ENCODE data around the gene SSX2IP.

SSX2IP gene

GRCh38 chr1:84675106-84675505 is 15.2 kb downstream of the SSX2IP start:
- no peak overlapping the region for H3K4me3 ChIP-seq (ENCODE audit: low read length in 2 of 2)
- H3K27ac ChIP-seq (ENCODE audit: low read length), result no peak overlapping the region
- peaks cover 0 to 2% of the 10 kb centered on the region in 2 donors for H3K36me3 ChIP-seq (ENCODE audit: control insufficient read depth in 2 of 2, insufficient read depth in 2 of 2, low read length in 2 of 2)
- no peaks in the 10 kb centered on the region for H3K27me3 ChIP-seq (ENCODE audit: control insufficient read depth in 1 of 2, insufficient read depth in 2 of 2, low read length in 2 of 2)
- no peaks in the 10 kb centered on the region for H3K9me3 ChIP-seq (ENCODE audit: control insufficient read depth in 2 of 2, low read length in 2 of 2)
- no peak overlapping the region for H3K9ac ChIP-seq (ENCODE audit: low read length in 2 of 2)
- no peaks in the 10 kb centered on the region for H3K4me1 ChIP-seq (ENCODE audit: control insufficient read depth, insufficient read depth, low read length)

GRCh38 chr1:84674705-84675104 is 15.6 kb downstream of the SSX2IP start:
- Histone ChIP-seq H3K27me3 (ENCODE audit: control insufficient read depth in 1 of 2, insufficient read depth in 2 of 2, low read length in 2 of 2) (no peaks in the 10 kb centered on the region), H3K4me1 (ENCODE audit: control insufficient read depth, insufficient read depth, low read length) (no peaks in the 10 kb centered on the region), H3K4me3 (ENCODE audit: low read length in 2 of 2) (no peak overlapping the region), H3K36me3 (ENCODE audit: control insufficient read depth in 2 of 2, insufficient read depth in 2 of 2, low read length in 2 of 2) (peaks cover 0 to 2% of the 10 kb centered on the region in 2 donors), H3K9ac (ENCODE audit: low read length in 2 of 2) (no peak overlapping the region), H3K9me3 (ENCODE audit: control insufficient read depth in 2 of 2, low read length in 2 of 2) (no peaks in the 10 kb centered on the region), H3K27ac (ENCODE audit: low read length) (no peak overlapping the region)

- Histone ChIP-seq H3K4me3 (ENCODE audit: low read length in 2 of 2) (no peak overlapping the region), H3K36me3 (ENCODE audit: control insufficient read depth in 2 of 2, insufficient read depth in 2 of 2, low read length in 2 of 2) (peaks cover 0 to 2% of the 10 kb centered on the region in 2 donors), H3K9me3 (ENCODE audit: control insufficient read depth in 2 of 2, low read length in 2 of 2) (no peaks in the 10 kb centered on the region), H3K27ac (ENCODE audit: low read length) (no peak overlapping the region), H3K27me3 (ENCODE audit: control insufficient read depth in 1 of 2, insufficient read depth in 2 of 2, low read length in 2 of 2) (no peaks in the 10 kb centered on the region), H3K9ac (ENCODE audit: low read length in 2 of 2) (no peak overlapping the region), H3K4me1 (ENCODE audit: control insufficient read depth, insufficient read depth, low read length) (no peaks in the 10 kb centered on the region)
These were observed 16.2 kb downstream of the SSX2IP start for GRCh38 chr1:84674021-84674420.

GRCh38 chr1:84672080-84672854 is 18.0 kb downstream of the SSX2IP start:
- Histone ChIP-seq H3K27me3 (ENCODE audit: control insufficient read depth in 1 of 2, insufficient read depth in 2 of 2, low read length in 2 of 2) (no peaks in the 10 kb centered on the region), H3K9me3 (ENCODE audit: control insufficient read depth in 2 of 2, low read length in 2 of 2) (no peaks in the 10 kb centered on the region), H3K27ac (ENCODE audit: low read length) (no peak overlapping the region), H3K4me1 (ENCODE audit: control insufficient read depth, insufficient read depth, low read length) (no peaks in the 10 kb centered on the region), H3K9ac (ENCODE audit: low read length in 2 of 2) (no peak overlapping the region), H3K36me3 (ENCODE audit: control insufficient read depth in 2 of 2, insufficient read depth in 2 of 2, low read length in 2 of 2) (no peaks in the 10 kb centered on the region), H3K4me3 (ENCODE audit: low read length in 2 of 2) (no peak overlapping the region)

- no peaks in the 10 kb centered on the region for H3K4me1 ChIP-seq (ENCODE audit: control insufficient read depth, insufficient read depth, low read length)
- no peaks in the 10 kb centered on the region for H3K36me3 ChIP-seq (ENCODE audit: control insufficient read depth in 2 of 2, insufficient read depth in 2 of 2, low read length in 2 of 2)
- no peaks in the 10 kb centered on the region for H3K27me3 ChIP-seq (ENCODE audit: control insufficient read depth in 1 of 2, insufficient read depth in 2 of 2, low read length in 2 of 2)
- H3K27ac ChIP-seq (ENCODE audit: low read length), result no peak overlapping the region
- H3K9me3 ChIP-seq (ENCODE audit: control insufficient read depth in 2 of 2, low read length in 2 of 2), result no peaks in the 10 kb centered on the region
- no peak overlapping the region for H3K9ac ChIP-seq (ENCODE audit: low read length in 2 of 2)
- no peak overlapping the region for H3K4me3 ChIP-seq (ENCODE audit: low read length in 2 of 2)
These were observed 20.4 kb downstream of the SSX2IP start for GRCh38 chr1:84669831-84670230.

- Histone ChIP-seq H3K27me3 (ENCODE audit: control insufficient read depth in 1 of 2, insufficient read depth in 2 of 2, low read length in 2 of 2) (no peaks in the 10 kb centered on the region), H3K9ac (ENCODE audit: low read length in 2 of 2) (no peak overlapping the region), H3K36me3 (ENCODE audit: control insufficient read depth in 2 of 2, insufficient read depth in 2 of 2, low read length in 2 of 2) (no peaks in the 10 kb centered on the region), H3K27ac (ENCODE audit: low read length) (no peak overlapping the region), H3K4me3 (ENCODE audit: low read length in 2 of 2) (no peak overlapping the region), H3K9me3 (ENCODE audit: control insufficient read depth in 2 of 2, low read length in 2 of 2) (no peaks in the 10 kb centered on the region), H3K4me1 (ENCODE audit: control insufficient read depth, insufficient read depth, low read length) (no peaks in the 10 kb centered on the region)
These were observed 22.1 kb downstream of the SSX2IP start for GRCh38 chr1:84668185-84668584.

GRCh38 chr1:84665703-84666317 is 24.5 kb downstream of the SSX2IP start:
- Histone ChIP-seq H3K9ac (ENCODE audit: low read length in 2 of 2) (no peak overlapping the region), H3K9me3 (ENCODE audit: control insufficient read depth in 2 of 2, low read length in 2 of 2) (no peaks in the 10 kb centered on the region), H3K4me1 (ENCODE audit: control insufficient read depth, insufficient read depth, low read length) (no peaks in the 10 kb centered on the region), H3K27ac (ENCODE audit: low read length) (no peak overlapping the region), H3K36me3 (ENCODE audit: control insufficient read depth in 2 of 2, insufficient read depth in 2 of 2, low read length in 2 of 2) (peaks cover 0 to 8% of the 10 kb centered on the region in 2 donors), H3K27me3 (ENCODE audit: control insufficient read depth in 1 of 2, insufficient read depth in 2 of 2, low read length in 2 of 2) (no peaks in the 10 kb centered on the region), H3K4me3 (ENCODE audit: low read length in 2 of 2) (no peak overlapping the region)

- peaks cover 24% of the 10 kb centered on the region in 2 donors for H3K36me3 ChIP-seq (ENCODE audit: control insufficient read depth in 2 of 2, insufficient read depth in 2 of 2, low read length in 2 of 2)
- H3K4me1 ChIP-seq (ENCODE audit: control insufficient read depth, insufficient read depth, low read length), result no peaks in the 10 kb centered on the region
- H3K4me3 ChIP-seq (ENCODE audit: low read length in 2 of 2), result no peak overlapping the region
- H3K27me3 ChIP-seq (ENCODE audit: control insufficient read depth in 1 of 2, insufficient read depth in 2 of 2, low read length in 2 of 2), result no peaks in the 10 kb centered on the region
- no peaks in the 10 kb centered on the region for H3K9me3 ChIP-seq (ENCODE audit: control insufficient read depth in 2 of 2, low read length in 2 of 2)
- no peak overlapping the region for H3K9ac ChIP-seq (ENCODE audit: low read length in 2 of 2)
- no peak overlapping the region for H3K27ac ChIP-seq (ENCODE audit: low read length)
These were observed 37.1 kb downstream of the SSX2IP start for GRCh38 chr1:84653130-84653677.

- no peaks in the 10 kb centered on the region for H3K27me3 ChIP-seq (ENCODE audit: control insufficient read depth in 1 of 2, insufficient read depth in 2 of 2, low read length in 2 of 2)
- no peak overlapping the region for H3K27ac ChIP-seq (ENCODE audit: low read length)
- no peaks in the 10 kb centered on the region for H3K9me3 ChIP-seq (ENCODE audit: control insufficient read depth in 2 of 2, low read length in 2 of 2)
- no peak overlapping the region for H3K9ac ChIP-seq (ENCODE audit: low read length in 2 of 2)
- no peak overlapping the region for H3K4me3 ChIP-seq (ENCODE audit: low read length in 2 of 2)
- no peaks in the 10 kb centered on the region for H3K4me1 ChIP-seq (ENCODE audit: control insufficient read depth, insufficient read depth, low read length)
- peaks cover 0 to 3% of the 10 kb centered on the region in 2 donors for H3K36me3 ChIP-seq (ENCODE audit: control insufficient read depth in 2 of 2, insufficient read depth in 2 of 2, low read length in 2 of 2)
These were observed 45.8 kb downstream of the SSX2IP start for GRCh38 chr1:84644472-84644871.

GRCh38 chr1:84643183-84643582 is 47.1 kb downstream of the SSX2IP start:
- no peaks in the 10 kb centered on the region for H3K36me3 ChIP-seq (ENCODE audit: control insufficient read depth in 2 of 2, insufficient read depth in 2 of 2, low read length in 2 of 2)
- no peak overlapping the region for H3K27ac ChIP-seq (ENCODE audit: low read length)
- no peaks in the 10 kb centered on the region for H3K9me3 ChIP-seq (ENCODE audit: control insufficient read depth in 2 of 2, low read length in 2 of 2)
- no peaks in the 10 kb centered on the region for H3K4me1 ChIP-seq (ENCODE audit: control insufficient read depth, insufficient read depth, low read length)
- H3K9ac ChIP-seq (ENCODE audit: low read length in 2 of 2), result no peak overlapping the region
- no peaks in the 10 kb centered on the region for H3K27me3 ChIP-seq (ENCODE audit: control insufficient read depth in 1 of 2, insufficient read depth in 2 of 2, low read length in 2 of 2)
- no peak overlapping the region for H3K4me3 ChIP-seq (ENCODE audit: low read length in 2 of 2)

GRCh38 chr1:84642774-84643173 is 47.5 kb downstream of the SSX2IP start:
- Histone ChIP-seq H3K4me3 (ENCODE audit: low read length in 2 of 2) (no peak overlapping the region), H3K4me1 (ENCODE audit: control insufficient read depth, insufficient read depth, low read length) (no peaks in the 10 kb centered on the region), H3K9ac (ENCODE audit: low read length in 2 of 2) (no peak overlapping the region), H3K9me3 (ENCODE audit: control insufficient read depth in 2 of 2, low read length in 2 of 2) (no peaks in the 10 kb centered on the region), H3K36me3 (ENCODE audit: control insufficient read depth in 2 of 2, insufficient read depth in 2 of 2, low read length in 2 of 2) (no peaks in the 10 kb centered on the region), H3K27ac (ENCODE audit: low read length) (no peak overlapping the region), H3K27me3 (ENCODE audit: control insufficient read depth in 1 of 2, insufficient read depth in 2 of 2, low read length in 2 of 2) (no peaks in the 10 kb centered on the region)

Measured in stomach smooth muscle (tissue), 2 donors.